Measurements from ENCODE around the gene PMM1.

GRCh38 chr22:41537203-41537602 lies 52.4 kb downstream of the PMM1 start:
- TF ChIP-seq POLR2A (IDR thresholded peaks at IDR 0.05) (no peak), CTCF (IDR thresholded peaks at IDR 0.05 in 4 of 5, conservative IDR thresholded peaks at IDR 0.05 in 1 of 5) (no peak)

Data from gastrocnemius medialis (tissue), 4 donors.